Stomach smooth muscle (tissue), 2 donors: ENCODE data around the gene AP2A2.

Experiments
- H3K27ac ChIP-seq: one replicate; pipeline ENCODE4 v1.7.0; 2013; ENCODE audit warnings: mild to moderate bottlenecking, low read length, inconsistent platforms
- H3K27me3 ChIP-seq, 2 donors: one replicate each; pipeline ENCODE4 v1.7.0; 2013; ENCODE audit warnings: low read length in 2 of 2; ENCODE audit not compliant: insufficient read depth in 2 of 2, control insufficient read depth in 1 of 2
- H3K36me3 ChIP-seq, 2 donors: one replicate each; pipeline ENCODE4 v1.7.0; 2013; ENCODE audit warnings: low read length in 2 of 2; ENCODE audit not compliant: control insufficient read depth in 2 of 2, insufficient read depth in 2 of 2
- H3K4me1 ChIP-seq: one replicate; pipeline ENCODE4 v1.7.0; 2013; ENCODE audit warnings: low read length; ENCODE audit not compliant: control insufficient read depth, insufficient read depth
- H3K4me3 ChIP-seq, 2 donors: one replicate each; pipeline ENCODE4 v1.7.0; 2013; ENCODE audit warnings: low read length in 2 of 2
- H3K9ac ChIP-seq, 2 donors: one replicate each; pipeline ENCODE4 v1.7.0; 2013; ENCODE audit warnings: low read length in 2 of 2, mild to moderate bottlenecking in 1 of 2
- H3K9me3 ChIP-seq, 2 donors: one replicate each; pipeline ENCODE4 v1.7.0; 2013; ENCODE audit warnings: low read length in 2 of 2; ENCODE audit not compliant: control insufficient read depth in 2 of 2
- donor health status: healthy.
- donor health status: Pancreatic carcinoma.

Gene AP2A2

DNA sequence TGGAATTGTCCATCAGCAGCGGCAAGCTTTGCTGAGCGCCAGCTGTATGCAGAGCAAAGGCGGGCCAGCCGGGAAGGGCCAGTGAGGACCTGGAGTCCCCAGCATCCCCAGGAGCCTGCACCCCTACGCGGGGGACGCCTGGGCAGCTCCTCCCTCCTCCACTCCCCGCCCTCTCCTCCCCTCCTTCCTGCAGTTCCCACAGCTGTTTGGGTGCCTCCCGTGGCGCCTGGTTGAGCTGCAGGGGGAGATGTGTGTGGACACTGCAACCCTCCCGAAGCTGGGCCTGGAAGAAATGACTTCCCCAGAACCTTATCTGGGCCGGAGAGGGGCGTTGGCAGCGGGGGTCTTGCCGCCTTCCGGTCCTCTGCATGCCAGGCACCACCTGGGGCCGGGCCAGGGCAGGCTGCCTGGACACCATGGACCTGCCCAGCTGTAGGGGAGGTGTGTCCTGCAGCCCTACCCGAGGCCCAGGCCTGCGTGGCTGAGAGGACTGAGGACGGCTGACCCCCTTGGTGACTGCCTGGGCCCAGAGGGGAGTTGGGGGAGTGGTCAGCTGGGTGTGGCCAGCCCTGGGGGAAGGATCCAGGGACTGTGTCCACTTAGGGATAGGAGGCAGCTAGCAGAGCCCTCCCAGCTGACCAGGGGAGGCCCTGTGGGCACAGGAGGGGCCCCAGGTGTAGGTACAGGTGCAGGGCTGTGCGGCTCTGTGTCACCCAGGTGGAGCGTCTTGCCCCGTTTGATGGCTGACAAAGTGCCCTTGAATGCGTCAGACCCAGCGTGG, 127.6 kb downstream of the AP2A2 start:
- Histone ChIP-seq H3K4me1 (no peaks in the 10 kb centered on the region), H3K9ac (no peak overlapping the region), H3K27ac (no peak overlapping the region)

GRCh38 chr11:1054143-1055108, 128.8 kb downstream of the AP2A2 start:
- peaks cover 26 to 28% of the 10 kb centered on the region in 2 donors for H3K27me3 ChIP-seq
- H3K9ac ChIP-seq, result no peak overlapping the region
- no peaks in the 10 kb centered on the region for H3K9me3 ChIP-seq
- no peak overlapping the region for H3K4me3 ChIP-seq
- H3K36me3 ChIP-seq, result no peaks in the 10 kb centered on the region
- H3K4me1 ChIP-seq, result no peaks in the 10 kb centered on the region
- no peak overlapping the region for H3K27ac ChIP-seq

More for the DNA sequence above, 127.6 kb downstream of the AP2A2 start:
- Histone ChIP-seq H3K4me3 (no peak overlapping the region), H3K27me3 (peaks cover 23 to 28% of the 10 kb centered on the region in 2 donors), H3K9me3 (no peaks in the 10 kb centered on the region), H3K36me3 (no peaks in the 10 kb centered on the region)

DNA sequence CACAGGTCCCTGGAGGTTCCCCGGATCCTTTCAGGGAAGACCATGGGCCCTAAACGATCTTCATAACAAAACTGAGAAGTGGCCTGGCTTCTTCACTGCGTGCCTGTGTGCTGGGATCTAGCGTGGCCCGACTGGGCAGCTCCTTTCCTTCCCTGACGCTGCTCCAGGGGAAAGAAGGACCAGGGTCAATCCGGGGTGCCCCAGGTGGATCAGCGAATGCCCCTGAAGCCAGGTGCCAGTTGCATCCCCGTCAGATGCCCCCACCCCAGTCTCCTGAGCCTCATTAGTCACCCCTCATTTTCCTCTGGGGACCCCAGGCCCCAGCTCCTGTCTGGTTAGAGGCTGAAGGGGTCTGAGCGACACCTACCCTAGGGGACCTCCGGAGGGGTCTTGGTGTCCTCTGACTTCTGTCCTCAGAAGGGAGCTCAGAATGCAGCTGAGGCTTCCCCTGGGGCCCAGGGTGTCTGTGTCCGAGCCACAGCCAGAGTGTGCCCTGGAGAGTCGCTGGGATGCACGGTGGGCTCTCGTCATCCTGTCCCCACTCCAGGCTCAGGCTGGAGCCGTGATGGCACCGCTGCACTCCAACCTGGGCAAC, 129.5 kb downstream of the AP2A2 start:
- no peak overlapping the region for H3K27ac ChIP-seq
- no peak overlapping the region for H3K9ac ChIP-seq
- no peaks in the 10 kb centered on the region for H3K4me1 ChIP-seq
- H3K27me3 ChIP-seq, result peaks cover 24 to 26% of the 10 kb centered on the region in 2 donors
- H3K9me3 ChIP-seq, result no peaks in the 10 kb centered on the region
- no peak overlapping the region for H3K4me3 ChIP-seq
- no peaks in the 10 kb centered on the region for H3K36me3 ChIP-seq

DNA sequence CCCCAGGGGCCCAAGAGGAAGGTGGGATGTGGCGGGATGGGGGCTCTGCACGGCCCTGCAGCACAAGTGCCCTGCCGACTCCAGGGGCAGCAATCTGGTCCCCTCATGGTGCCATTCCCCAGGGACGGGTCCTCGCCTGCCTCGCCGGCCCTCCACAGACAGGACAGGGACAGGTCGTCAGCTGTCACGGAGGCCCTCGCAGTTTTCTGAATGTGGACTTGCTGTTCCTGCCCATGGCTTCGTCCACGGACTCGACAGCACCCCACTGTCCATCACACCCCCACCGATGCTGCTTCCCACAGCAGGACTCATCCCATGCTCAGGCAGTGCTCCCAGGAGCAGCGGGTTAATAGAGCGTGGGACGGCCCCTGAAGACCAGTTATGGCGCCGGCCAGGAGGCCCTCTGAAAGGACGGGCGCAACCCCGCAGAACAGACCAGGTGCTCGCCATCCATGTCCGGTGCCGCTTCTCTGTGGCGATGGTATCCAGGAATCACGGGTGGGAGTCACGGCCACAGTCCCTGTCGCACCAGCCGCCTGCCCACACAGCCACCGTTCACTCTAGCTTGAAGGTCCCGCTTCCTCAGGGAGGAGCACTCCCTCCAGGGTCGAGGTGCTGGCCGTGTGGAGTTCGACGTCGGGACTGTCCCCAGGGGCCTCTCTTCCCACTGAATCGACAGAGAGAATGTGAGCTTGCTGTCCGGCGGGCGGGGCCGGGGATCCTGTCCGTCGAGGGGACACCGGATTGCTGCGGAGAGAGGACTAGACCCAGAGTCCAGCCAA, 130.5 kb downstream of the AP2A2 start:
- Histone ChIP-seq H3K36me3 (no peaks in the 10 kb centered on the region), H3K27me3 (peaks cover 17 to 24% of the 10 kb centered on the region in 2 donors), H3K9ac (no peak overlapping the region), H3K4me1 (no peaks in the 10 kb centered on the region), H3K9me3 (no peaks in the 10 kb centered on the region), H3K27ac (no peak overlapping the region), H3K4me3 (no peak overlapping the region)

GRCh38 chr11:1057806-1058205, 132.1 kb downstream of the AP2A2 start:
- Histone ChIP-seq H3K4me3 (no peak overlapping the region), H3K9ac (no peak overlapping the region), H3K9me3 (peaks cover 0 to 6% of the 10 kb centered on the region in 2 donors), H3K4me1 (no peaks in the 10 kb centered on the region), H3K36me3 (no peaks in the 10 kb centered on the region), H3K27me3 (peaks cover 9 to 20% of the 10 kb centered on the region in 2 donors), H3K27ac (no peak overlapping the region)

DNA sequence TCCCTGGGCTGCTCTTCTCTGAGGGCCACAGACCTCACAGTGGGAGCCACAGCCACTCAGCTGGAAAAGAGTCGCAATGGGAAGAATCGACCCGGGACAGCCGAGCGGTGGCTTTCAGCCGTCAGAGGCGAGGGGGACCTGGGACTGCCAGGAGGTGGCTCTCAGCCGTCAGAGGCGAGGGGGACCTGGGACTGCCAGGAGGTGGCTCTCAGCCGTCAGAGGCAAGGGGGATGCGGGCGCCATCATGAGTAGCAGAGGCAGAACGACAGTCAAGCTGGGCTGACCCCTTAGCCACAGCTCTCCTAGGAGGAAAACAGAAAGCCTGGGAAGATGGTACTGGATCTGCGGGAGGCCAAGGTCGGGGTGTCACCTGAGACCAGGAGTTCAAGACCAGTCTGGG, 134.1 kb downstream of the AP2A2 start:
- Histone ChIP-seq H3K4me1 (no peaks in the 10 kb centered on the region), H3K4me3 (no peak overlapping the region), H3K36me3 (no peaks in the 10 kb centered on the region), H3K9me3 (peaks cover 0 to 6% of the 10 kb centered on the region in 2 donors), H3K9ac (no peak overlapping the region), H3K27ac (no peak overlapping the region), H3K27me3 (peaks cover 0 to 5% of the 10 kb centered on the region in 2 donors)

GRCh38 chr11:1060410-1060809, 134.7 kb downstream of the AP2A2 start:
- Histone ChIP-seq H3K4me3 (no peak overlapping the region), H3K27me3 (peaks cover 0 to 5% of the 10 kb centered on the region in 2 donors), H3K27ac (no peak overlapping the region), H3K36me3 (no peaks in the 10 kb centered on the region), H3K9ac (no peak overlapping the region), H3K9me3 (peaks cover 0 to 6% of the 10 kb centered on the region in 2 donors), H3K4me1 (no peaks in the 10 kb centered on the region)

DNA sequence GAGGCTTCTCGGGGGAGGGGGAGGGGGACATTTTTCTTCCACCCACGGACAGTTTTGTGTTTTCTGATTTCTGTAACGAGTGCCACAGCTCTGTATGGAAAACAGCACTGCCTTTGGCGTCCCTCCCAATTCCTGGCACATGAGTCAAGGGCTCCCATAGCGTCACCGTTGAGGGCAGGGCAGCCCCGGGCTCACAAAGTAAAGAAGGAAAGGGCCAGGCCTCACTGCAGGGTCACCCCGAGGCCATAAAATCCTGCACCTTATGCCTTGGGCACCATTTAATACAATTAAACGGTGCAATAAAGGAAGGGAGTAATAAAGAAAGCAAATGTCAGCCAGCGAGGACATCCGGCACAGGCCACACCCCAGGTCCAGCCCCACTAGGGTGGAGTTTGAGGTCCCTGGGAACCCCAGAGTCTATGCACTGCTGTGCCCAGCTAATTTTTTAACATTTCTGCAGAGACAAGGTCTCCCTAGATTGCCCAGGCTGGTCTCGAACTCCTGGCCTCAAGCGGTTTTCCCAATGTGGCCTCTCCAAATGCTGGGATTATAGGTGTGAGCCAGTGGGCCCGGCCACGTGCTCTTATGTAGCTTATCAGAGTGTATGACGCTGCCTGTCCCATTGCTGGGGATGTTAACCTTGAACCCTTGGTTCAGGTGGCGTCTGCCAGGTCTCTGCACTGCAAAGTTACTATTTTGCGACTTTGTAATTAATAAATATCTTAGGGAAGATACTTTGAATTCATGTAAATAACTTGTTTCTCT, 135.4 kb downstream of the AP2A2 start:
- Histone ChIP-seq H3K9ac (no peak overlapping the region), H3K27me3 (peaks cover 3 to 4% of the 10 kb centered on the region in 2 donors), H3K27ac (no peak overlapping the region), H3K4me1 (no peaks in the 10 kb centered on the region), H3K9me3 (peaks cover 0 to 6% of the 10 kb centered on the region in 2 donors), H3K4me3 (no peak overlapping the region), H3K36me3 (no peaks in the 10 kb centered on the region)
